ENCODE measurements around the gene OLR1. TPM values are rescaled to one million over a fixed set of nuclear protein-coding genes. Genes with fewer than 3 reads are reported as not detected.

OLR1 gene
- total RNA-seq, 2 experiments from 2014 or later, result not detected

DNA sequence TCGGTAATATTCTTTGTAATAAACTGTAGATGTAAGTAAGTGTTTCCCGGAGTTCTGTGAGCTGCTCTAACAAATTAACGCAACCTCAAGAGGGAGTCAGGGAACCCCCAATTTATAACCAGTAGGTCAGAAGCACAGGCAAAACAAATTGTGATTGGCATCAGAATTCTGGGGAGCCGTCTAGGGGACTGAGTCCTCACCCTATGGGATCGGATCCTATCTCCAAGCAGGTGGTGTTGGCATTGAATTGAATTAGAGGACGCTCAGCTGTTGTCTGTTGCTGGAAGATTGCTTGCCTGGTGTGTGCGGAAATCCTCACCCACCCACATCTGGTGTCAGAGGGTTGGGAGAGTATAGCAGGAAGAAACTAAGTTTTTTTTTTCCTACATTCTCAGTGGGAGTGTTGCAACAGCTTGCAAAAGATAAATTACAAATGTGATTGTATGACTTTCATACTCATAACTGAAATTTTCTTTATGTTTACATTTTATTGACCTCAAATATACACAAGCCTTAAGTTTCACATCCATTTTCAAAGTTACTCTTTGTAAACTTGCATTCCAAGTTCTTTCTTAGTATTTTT is 12.4 kb upstream of the OLR1 start:
- no peak for TF ChIP-seq EZH2phosphoT487 (IDR thresholded peaks at IDR 0.05; ENCODE audit: borderline replicate concordance, low read depth, low read length)
- TF ChIP-seq, protein P1, sequence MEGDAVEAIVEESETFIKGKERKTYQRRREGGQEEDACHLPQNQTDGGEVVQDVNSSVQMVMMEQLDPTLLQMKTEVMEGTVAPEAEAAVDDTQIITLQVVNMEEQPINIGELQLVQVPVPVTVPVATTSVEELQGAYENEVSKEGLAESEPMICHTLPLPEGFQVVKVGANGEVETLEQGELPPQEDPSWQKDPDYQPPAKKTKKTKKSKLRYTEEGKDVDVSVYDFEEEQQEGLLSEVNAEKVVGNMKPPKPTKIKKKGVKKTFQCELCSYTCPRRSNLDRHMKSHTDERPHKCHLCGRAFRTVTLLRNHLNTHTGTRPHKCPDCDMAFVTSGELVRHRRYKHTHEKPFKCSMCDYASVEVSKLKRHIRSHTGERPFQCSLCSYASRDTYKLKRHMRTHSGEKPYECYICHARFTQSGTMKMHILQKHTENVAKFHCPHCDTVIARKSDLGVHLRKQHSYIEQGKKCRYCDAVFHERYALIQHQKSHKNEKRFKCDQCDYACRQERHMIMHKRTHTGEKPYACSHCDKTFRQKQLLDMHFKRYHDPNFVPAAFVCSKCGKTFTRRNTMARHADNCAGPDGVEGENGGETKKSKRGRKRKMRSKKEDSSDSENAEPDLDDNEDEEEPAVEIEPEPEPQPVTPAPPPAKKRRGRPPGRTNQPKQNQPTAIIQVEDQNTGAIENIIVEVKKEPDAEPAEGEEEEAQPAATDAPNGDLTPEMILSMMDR (conservative IDR thresholded peaks at IDR 0.05; ENCODE audit: low read length), result no peak
- no peak overlapping the region for H3K4me2 ChIP-seq (ENCODE audit: low read length)
- no TSS peak for BruUV-seq (replicated peaks)

DNA sequence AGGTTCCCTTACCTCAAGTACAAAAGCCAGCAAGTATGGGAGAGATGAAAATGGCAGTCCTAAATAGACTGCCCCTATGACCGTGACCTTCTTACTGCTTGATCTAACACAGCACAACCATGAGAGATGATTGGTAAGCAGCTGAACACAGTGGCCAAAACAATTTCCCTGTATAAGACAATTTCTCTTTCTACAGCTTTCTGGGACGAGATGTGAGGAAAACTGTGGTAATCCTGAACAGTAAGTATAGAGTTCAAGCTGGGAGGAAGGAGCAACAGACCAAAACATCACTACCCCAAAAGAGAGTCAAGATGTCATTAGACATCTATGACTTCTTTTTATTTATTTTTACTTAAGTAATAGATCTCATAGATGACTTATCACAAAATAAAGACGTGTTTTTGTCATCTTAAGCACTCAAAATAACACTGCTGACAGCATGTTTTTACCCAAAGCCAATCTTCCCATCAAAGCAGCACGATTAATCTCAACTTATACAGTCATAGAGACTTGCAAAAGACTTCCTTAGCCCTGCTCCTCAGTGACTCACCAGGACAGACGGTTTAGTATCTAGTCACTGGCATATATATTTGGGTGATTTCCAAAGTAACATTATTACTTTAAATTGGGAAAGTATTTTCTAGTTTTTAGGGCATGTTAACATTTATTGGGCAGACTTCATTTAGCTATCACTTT is 10.6 kb upstream of the OLR1 start:
- CTCF ChIA-PET (ENCODE audit: unreplicated experiment), result no interaction called here

More for the DNA sequence above, 12.4 kb upstream of the OLR1 start:
- H3K36me3 ChIP-seq (ENCODE audit: insufficient read depth, low read length), result no peaks in the 10 kb centered on the region
- CTCF ChIA-PET (ENCODE audit: unreplicated experiment), result no interaction called here
- intact Hi-C loops (cut with micrococcal nuclease; ENCODE audit: unreplicated experiment), result no loop called here
- no peak overlapping the region for H3K4me3 ChIP-seq (ENCODE audit: low read depth, low read length, poor library complexity, severe bottlenecking)
- POLR2A ChIA-PET, result interaction anchor here (1.1 kb wide), 1 partner anchor 26 kb away, joined by 3 read pairs; no protein-coding TSS in a partner anchor
- peaks cover 12% of the 10 kb centered on the region for H3K4me1 ChIP-seq (ENCODE audit: insufficient read depth, low read length, poor library complexity, severe bottlenecking)
- H4K20me1 ChIP-seq (ENCODE audit: insufficient read depth, low read length), result no peaks in the 10 kb centered on the region
- H3K27ac ChIP-seq (ENCODE audit: low read depth, low read length, poor library complexity, severe bottlenecking), result no peak overlapping the region
- H3K9me2 ChIP-seq (ENCODE audit: insufficient read depth, low read length), result no peaks in the 10 kb centered on the region
- no peaks in the 10 kb centered on the region for H3K9me3 ChIP-seq (ENCODE audit: low read length)
- no peaks in the 10 kb centered on the region for H3K79me2 ChIP-seq (ENCODE audit: insufficient read depth, low read depth, low read length)
- H2AFZ ChIP-seq (ENCODE audit: low read length), result 0 out of 2 replicates have a peak overlapping the region, but pooled peaks have one; percentile 21
- no peak for DNase-seq (ENCODE audit: low spot score)

More for the DNA sequence above, 10.6 kb upstream of the OLR1 start:
- Histone ChIP-seq H2AFZ (ENCODE audit: low read length) (peak overlapping the region; percentile 26), H3K4me3 (ENCODE audit: low read depth, low read length, poor library complexity, severe bottlenecking) (no peak overlapping the region), H3K9me2 (ENCODE audit: insufficient read depth, low read length) (no peaks in the 10 kb centered on the region), H3K4me2 (ENCODE audit: low read length) (no peak overlapping the region), H3K79me2 (ENCODE audit: insufficient read depth, low read depth, low read length) (no peaks in the 10 kb centered on the region), H3K36me3 (ENCODE audit: insufficient read depth, low read length) (no peaks in the 10 kb centered on the region), H3K9me3 (ENCODE audit: low read length) (no peaks in the 10 kb centered on the region), H3K27ac (ENCODE audit: low read depth, low read length, poor library complexity, severe bottlenecking) (no peak overlapping the region), H3K4me1 (ENCODE audit: insufficient read depth, low read length, poor library complexity, severe bottlenecking) (peaks cover 12% of the 10 kb centered on the region), H4K20me1 (ENCODE audit: insufficient read depth, low read length) (no peaks in the 10 kb centered on the region)
- TF ChIP-seq EZH2phosphoT487 (IDR thresholded peaks at IDR 0.05; ENCODE audit: borderline replicate concordance, low read depth, low read length), result no peak
- TF ChIP-seq, protein P1 (conservative IDR thresholded peaks at IDR 0.05; ENCODE audit: low read length), result no peak
- no peak for DNase-seq (ENCODE audit: low spot score)
- POLR2A ChIA-PET, result interaction anchor here (1.0 to 1.3 kb wide), 5 partner anchors 11 to 23 kb away, joined by 3 to 9 read pairs (median 4); no protein-coding TSS in a partner anchor
- intact Hi-C loops (cut with micrococcal nuclease; ENCODE audit: unreplicated experiment), result no loop called here
- no TSS peak for BruUV-seq (replicated peaks)
